Erythroblast (primary cell): ENCODE measurements around the gene BRCA2.

Experiments used
- GATA1 ChIP-seq: IDR thresholded peaks from 2 replicates; pipeline ENCODE4 v1.6.1; 2011; ENCODE audit warnings: low read depth, mild to moderate bottlenecking, control low read depth, low read length, moderate library complexity
- POLR2A ChIP-seq: IDR thresholded peaks from 2 replicates; pipeline ENCODE4 v1.6.1; 2011; ENCODE audit warnings: mild to moderate bottlenecking, low read length

- TF ChIP-seq POLR2A (no peak), GATA1 (no peak)
These were observed 74.7 kb downstream of the BRCA2 start for GRCh38 chr13:32390048-32390447.
